K562 (cell line): Measurements from ENCODE around the gene PTPN9. TPM values are rescaled to one million over a fixed set of nuclear protein-coding genes. Genes with fewer than 3 reads are reported as not detected.

ENCODE experiments used
- ATAC-seq: fragments of 200-7000 bp; cut with Tn5 transposase; 3 replicates; pipeline ENCODE4 v1.9.1; 2020; ENCODE audit warnings: moderate library complexity
- BruUV-seq: library from RNA; stranded (reverse); fragments of 400-500 nt; replicated peaks from 2 replicates; lab custom pipeline; 2021; lab: Mats Ljungman, UMichigan
- CTCF ChIA-PET: fragments of 300-600 bp; formaldehyde crosslinking; extraction: SDS; loops from one replicate; lab custom pipeline; 2021; ENCODE audit warnings: low intra/inter-chr PET ratio; lab: Yijun Ruan, JAX
- POLR2A ChIA-PET: fragments of 300-600, 350-650 bp; sonication (Branson Sonifier 250); formaldehyde crosslinking; extraction: SDS; loops from one replicate; lab custom pipeline; 2021; ENCODE audit warnings: antibody characterized with exemption, inconsistent platforms; lab: Yijun Ruan, JAX
- DNase-seq, 4 experiments: peaks; one replicate each; pipeline versions ENCODE4 v3.0.0 to v3.0.0-alpha.2; 2011 to 2018; ENCODE audit warnings: low spot score in 3 of 4, mixed read lengths in 3 of 4; ENCODE audit errors: extremely low read depth in 1 of 4
- FAIRE-seq: peaks from 2 replicates; lab custom pipeline; 2011; peaks lifted over from hg19 to GRCh38; lab: Jason Lieb, UNC
- H2AFZ ChIP-seq: 2 replicates; pipeline ENCODE4 v1.6.0; 2011; ENCODE audit warnings: low read depth, low read length, control low read depth, inconsistent platforms
- H3K27ac ChIP-seq: fragments of 200-600 bp; 3 replicates; pipeline ENCODE4 v1.8.0; 2011; ENCODE audit warnings: low read depth, mild to moderate bottlenecking, control low read depth, inconsistent platforms, low read length, moderate library complexity, mixed read lengths; ENCODE audit errors: extremely low read depth
- H3K27me3 ChIP-seq, 2 experiments: fragments of 300-600 bp in 1 of 2; 2 replicates in 1 of 2; 3 replicates in 1 of 2; pipeline versions ENCODE4 v1.6.0 to v1.8.0; 2011; ENCODE audit warnings: inconsistent platforms in 2 of 2, low read length in 2 of 2, mild to moderate bottlenecking in 1 of 2, mixed read lengths in 1 of 2, moderate library complexity in 1 of 2; ENCODE audit not compliant: control insufficient read depth in 2 of 2, insufficient read depth in 2 of 2
- H3K36me3 ChIP-seq: fragments of 300-600 bp; 3 replicates; pipeline ENCODE4 v1.8.0; 2011; ENCODE audit warnings: mild to moderate bottlenecking, low read length, inconsistent platforms; ENCODE audit not compliant: control insufficient read depth, insufficient read depth
- H3K4me1 ChIP-seq, 2 experiments: fragments of 200-600 bp in 1 of 2; replicated peaks in 1 of 2; 2 replicates in 1 of 2; 3 replicates in 1 of 2; pipeline versions ENCODE4 v1.5.1 to v1.8.0; 2011; ENCODE audit warnings: inconsistent platforms in 2 of 2, low read length in 2 of 2, mild to moderate bottlenecking in 1 of 2, mixed read lengths in 1 of 2, moderate library complexity in 1 of 2; ENCODE audit not compliant: control insufficient read depth in 2 of 2, insufficient read depth in 2 of 2
- H3K4me2 ChIP-seq: 2 replicates; pipeline ENCODE4 v1.6.1; 2011; ENCODE audit warnings: low read length, control low read depth, inconsistent platforms, mixed read lengths; ENCODE audit not compliant: insufficient read depth
- H3K4me3 ChIP-seq: fragments of 200-600 bp; sonication (generic), shearing (Covaris generic); 2 replicates; pipeline ENCODE4 v1.5.1; 2016; ENCODE audit warnings: control low read depth, inconsistent platforms
- H3K79me2 ChIP-seq: fragments of 200-600 bp; 3 replicates; pipeline ENCODE4 v1.8.0; 2011; ENCODE audit warnings: low read length, inconsistent platforms; ENCODE audit not compliant: control insufficient read depth, insufficient read depth
- H3K9ac ChIP-seq, 2 experiments: 2 replicates each; pipeline versions ENCODE4 v1.6.0 to v1.6.1; 2011; ENCODE audit warnings: low read depth in 2 of 2, low read length in 2 of 2, control low read depth in 1 of 2, inconsistent platforms in 1 of 2, mild to moderate bottlenecking in 1 of 2, mixed read lengths in 1 of 2; ENCODE audit not compliant: insufficient read depth in 1 of 2
- H3K9me1 ChIP-seq: one replicate; pipeline ENCODE4 v1.6.0; 2011; ENCODE audit warnings: inconsistent platforms, mild to moderate bottlenecking, low read length, moderate library complexity; ENCODE audit not compliant: control insufficient read depth, insufficient read depth
- H3K9me3 ChIP-seq: replicated peaks from 2 replicates; pipeline ENCODE4 v1.5.1; 2011; ENCODE audit warnings: low read depth, low read length, inconsistent platforms; ENCODE audit not compliant: control insufficient read depth, insufficient read depth
- H4K20me1 ChIP-seq: replicated peaks from 2 replicates; pipeline ENCODE4 v1.6.1; 2011; ENCODE audit warnings: low read length, inconsistent platforms, mixed read lengths; ENCODE audit not compliant: control insufficient read depth, insufficient read depth
- CBX2 ChIP-seq: fragments of 200-600 bp; sonication (generic); IDR thresholded peaks from one replicate; pipeline ENCODE4 v1.6.1; 2012; ENCODE audit warnings: mild to moderate bottlenecking, low read length, inconsistent platforms; ENCODE audit not compliant: insufficient read depth, poor library complexity, severe bottlenecking
- CXXC5 ChIP-seq: fragments of 250-450 bp; sonication (Bioruptor Pico); IDR thresholded peaks from 2 replicates; pipeline ENCODE4 v1.8.0; 2022; ENCODE audit warnings: inconsistent platforms, mild to moderate bottlenecking, moderate library complexity
- ELF4 ChIP-seq: fragments of 450-650 bp; formaldehyde crosslinking; IDR thresholded peaks from 2 replicates; pipeline ENCODE4 v1.4.0; 2022; ENCODE audit warnings: missing genetic modification characterization
- FOXA1 ChIP-seq: fragments of 450-650 bp; IDR thresholded peaks from 2 replicates; pipeline ENCODE4 v1.6.1; 2016; ENCODE audit warnings: mild to moderate bottlenecking, borderline replicate concordance
- GABPA ChIP-seq: fragments of 200-800 bp; sonication (Bioruptor generic); conservative IDR thresholded peaks from 2 replicates; pipeline ENCODE4 v1.6.1; 2016; ENCODE audit warnings: low read depth, missing genetic modification characterization, missing compliant biosample characterization
- HDAC1 ChIP-seq, 2 experiments: fragments of 450-650 bp; IDR thresholded peaks; 2 replicates each; pipeline ENCODE4 v1.6.1; 2016 to 2017; ENCODE audit warnings: inconsistent platforms in 1 of 2, mild to moderate bottlenecking in 1 of 2, moderate library complexity in 1 of 2
- MECOM ChIP-seq: fragments of 250-450 bp; sonication (Bioruptor Pico); IDR thresholded peaks from 2 replicates; pipeline ENCODE4 v1.8.0; 2022; ENCODE audit warnings: inconsistent platforms
- NFIC ChIP-seq: fragments of 450-650 bp; IDR thresholded peaks from 2 replicates; pipeline ENCODE4 v1.6.1; 2017; ENCODE audit warnings: mild to moderate bottlenecking, inconsistent platforms
- NFRKB ChIP-seq: fragments of 450-650 bp; IDR thresholded peaks from 2 replicates; pipeline ENCODE4 v1.6.1; 2016; ENCODE audit warnings: low read depth
- NR2F6 ChIP-seq: fragments of 450-650 bp; formaldehyde crosslinking; IDR thresholded peaks from 2 replicates; pipeline ENCODE4 v1.4.0; 2020; ENCODE audit warnings: mild to moderate bottlenecking
- PTBP1 ChIP-seq: fragments of 200-400 bp; formaldehyde crosslinking; IDR thresholded peaks from 2 replicates; pipeline ENCODE4 v1.6.1; 2017; ENCODE audit warnings: low read depth, low read length
- RBBP5 ChIP-seq: fragments of 200-600 bp; sonication (generic); IDR thresholded peaks from 2 replicates; pipeline ENCODE4 v1.6.1; 2012; ENCODE audit warnings: borderline replicate concordance, mild to moderate bottlenecking, low read length, control low read depth, inconsistent platforms; ENCODE audit not compliant: insufficient read depth, poor library complexity, severe bottlenecking
- RBM15 ChIP-seq: fragments of 200-400 bp; formaldehyde crosslinking; IDR thresholded peaks from 2 replicates; pipeline ENCODE4 v1.6.1; 2018; ENCODE audit warnings: mild to moderate bottlenecking, low read length, moderate library complexity; ENCODE audit not compliant: insufficient read depth
- RBM25 ChIP-seq: fragments of 200-400 bp; formaldehyde crosslinking; IDR thresholded peaks from 2 replicates; pipeline ENCODE4 v1.6.1; 2018; ENCODE audit warnings: low read length, low read depth, moderate library complexity; ENCODE audit not compliant: severe bottlenecking
- RFX5 ChIP-seq: IDR thresholded peaks from 2 replicates; pipeline ENCODE4 v1.6.1; 2011; ENCODE audit warnings: low read depth, mild to moderate bottlenecking, improper control_type of control experiment, low read length
- SUPT5H ChIP-seq: fragments of 450-650 bp; IDR thresholded peaks from 2 replicates; pipeline ENCODE4 v1.6.1; 2016
- ZBTB34 ChIP-seq: fragments of 250-450 bp; sonication (Bioruptor Pico); IDR thresholded peaks from 2 replicates; pipeline ENCODE4 v1.8.0; 2021; ENCODE audit warnings: mild to moderate bottlenecking, moderate library complexity
- ZBTB8A ChIP-seq: fragments of 450-650 bp; IDR thresholded peaks from 2 replicates; pipeline ENCODE4 v1.6.1; 2018; ENCODE audit warnings: mild to moderate bottlenecking, moderate library complexity; ENCODE audit not compliant: partially characterized antibody
- ZNF347 ChIP-seq: fragments of 450-650 bp; formaldehyde crosslinking; IDR thresholded peaks from 2 replicates; pipeline ENCODE4 v1.4.0; 2020; ENCODE audit warnings: low read depth, mild to moderate bottlenecking, moderate library complexity
- ZNF561 ChIP-seq: fragments of 450-650 bp; formaldehyde crosslinking; conservative IDR thresholded peaks from 2 replicates; pipeline ENCODE4 v1.4.0; 2020; ENCODE audit warnings: mild to moderate bottlenecking, moderate library complexity
- ZNF785 ChIP-seq: fragments of 250-450 bp; sonication (Bioruptor Pico); IDR thresholded peaks from 2 replicates; pipeline ENCODE4 v1.4.0; 2020; ENCODE audit warnings: mild to moderate bottlenecking
- WGBS: fragments of 100-300 bp; shearing (Covaris generic); methylation state at CpG from one replicate; pipeline ENCODE4 v1.1.6; 2016; ENCODE audit warnings: low coverage, mixed read lengths; ENCODE audit not compliant: insufficient coverage; ENCODE audit errors: missing lambda C conversion rate; 5-methylcytosine and 5-hydroxymethylcytosine counted together
- in situ Hi-C: fragments of 300-500 bp; cut with MboI; formaldehyde crosslinking; loops from 4 replicates; pipeline ENCODE4 v1.15.0; 2018; ENCODE audit warnings: inconsistent platforms, mixed read lengths
- intact Hi-C: fragments of 100-400 bp; cut with micrococcal nuclease; formaldehyde crosslinking; loops from 2 replicates; pipeline ENCODE4 v1.14.2; 2022
- polyA plus RNA-seq, 8 experiments: library from polyadenylated mRNA; depleted of rRNA in 4 of 8; stranded (reverse) in 5 of 8; unstranded in 3 of 8; fragments of >200 nt; fragmentation: Nextera tagmentation in 2 of 8; fragmentation: Illumina TruSeq in 1 of 8; extraction: Ambion mirVana in 2 of 8; extraction: Trizol in 1 of 8; gene quantifications; 2 replicates each; pipeline versions ENCODE4 v1.2.1 to v1.2.3, GENCODE V29; 2011 to 2014; ENCODE audit warnings: inconsistent platforms in 1 of 8, missing spikeins in 1 of 8
- total RNA-seq, 7 experiments: library from RNA; depleted of rRNA in 6 of 7; stranded (reverse); fragments of >200 nt in 6 of 7; fragmentation: Illumina TruSeq in 2 of 7; extraction: Trizol in 2 of 7; gene quantifications; 2 replicates each; pipeline versions ENCODE4 v1.2.1 to v1.2.3, GENCODE V29; 2011 to 2021; ENCODE audit warnings: low replicate concordance in 1 of 7
- TF ChIP-seq, protein P1 (sequence below): fragments of 250-450 bp; sonication (Bioruptor Pico); IDR thresholded peaks from 2 replicates; pipeline ENCODE4 v1.5.0; 2021

Gene PTPN9
- total and polyA plus RNA-seq, 9 of the 15 experiments (the other 6 are each of a cell fraction or from before 2014, with no cell fraction given) = 5.0 to 24.0 (median 14.2) TPM

DNA sequence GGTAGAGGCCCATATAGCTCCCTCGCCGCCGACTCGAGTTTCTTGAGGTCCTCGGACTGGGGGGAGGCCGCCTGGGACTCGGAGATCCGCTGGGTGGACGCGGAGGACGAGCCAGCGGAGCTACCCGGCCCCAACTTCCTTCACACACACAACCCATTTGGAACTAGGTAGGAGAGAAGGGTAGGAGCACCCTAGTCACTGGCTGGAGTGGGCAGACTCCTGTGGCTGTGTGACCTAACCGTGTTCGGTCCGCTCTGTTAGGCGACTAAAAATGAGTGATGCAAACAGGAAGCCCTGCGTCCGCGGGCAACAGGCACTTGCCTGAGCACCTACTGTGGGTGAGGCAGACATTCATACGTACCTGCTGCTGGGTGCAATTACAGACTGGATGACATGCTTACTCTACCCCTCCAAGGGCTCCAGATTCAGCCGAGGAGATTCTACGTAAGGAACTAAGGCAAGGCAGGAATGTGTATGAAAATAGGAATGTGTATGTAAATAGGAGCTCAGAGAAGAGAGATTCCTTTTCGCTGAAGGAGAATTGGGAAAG is 123.1 kb downstream of the PTPN9 start:
- DNase-seq = peak in 2 of 4 experiments; percentile 46 to 62
- BruUV-seq = no TSS peak
- Histone ChIP-seq H3K9me1 (no peaks in the 10 kb centered on the region), H3K9ac (peak overlapping the region; percentile 83 to 98), H3K27ac (peak overlapping the region; percentile 85), H3K4me2 (peak overlapping the region; percentile 99), H3K27me3 (no peaks in the 10 kb centered on the region), H4K20me1 (no peaks in the 10 kb centered on the region; the same call in 1 of the 2 replicates), H2AFZ (peak overlapping the region; percentile 97), H3K36me3 (no peaks in the 10 kb centered on the region), H3K4me1 (peaks cover 13 to 23% of the 10 kb centered on the region in 2 experiments; a peak in 3 of 5 replicates), H3K4me3 (peak overlapping the region; percentile 75), H3K9me3 (no peaks in the 10 kb centered on the region), H3K79me2 (peaks cover 23% of the 10 kb centered on the region)
- in situ Hi-C loops = no loop called here
- 2% methylated on average over 24 of the region's 24 CpGs for WGBS
- no peak for ATAC-seq
- ChIA-PET CTCF (no interaction called here), POLR2A (interaction anchor here (0.6 to 1.8 kb wide), 15 partner anchors 9 to 1908 kb away, joined by 3 to 9 read pairs (median 3); partner anchors contain the start of genes MAN2C1, PTPN9 and SNX33)
- FAIRE-seq = peak; percentile 70
- intact Hi-C loops = no loop called here
- TF ChIP-seq ZNF561 = no peak
- TF ChIP-seq HDAC1 (IDR thresholded peaks at IDR 0.05) = peak in 1 of 2 experiments; percentile 71; a peak in 1 of 4 replicates
- 0 out of 2 replicates have a peak, but pooled peaks have one; percentile 24 for TF ChIP-seq NFRKB
- no peak for TF ChIP-seq ZNF785 (CRISPR knock-in tag)
- no peak for TF ChIP-seq ELF4 (CRISPR knock-in tag)
- TF ChIP-seq NFIC = 0 out of 2 replicates have a peak, but pooled peaks have one; percentile 15
- TF ChIP-seq ZBTB34 = no peak
- no peak for TF ChIP-seq NR2F6
- no peak for TF ChIP-seq RBM15
- no peak for TF ChIP-seq PTBP1
- peak; percentile 67 for TF ChIP-seq GABPA (tag)
- TF ChIP-seq SUPT5H = peak; percentile 61; the same call in 1 of the 2 replicates
- no peak for TF ChIP-seq FOXA1
- TF ChIP-seq, protein P1, sequence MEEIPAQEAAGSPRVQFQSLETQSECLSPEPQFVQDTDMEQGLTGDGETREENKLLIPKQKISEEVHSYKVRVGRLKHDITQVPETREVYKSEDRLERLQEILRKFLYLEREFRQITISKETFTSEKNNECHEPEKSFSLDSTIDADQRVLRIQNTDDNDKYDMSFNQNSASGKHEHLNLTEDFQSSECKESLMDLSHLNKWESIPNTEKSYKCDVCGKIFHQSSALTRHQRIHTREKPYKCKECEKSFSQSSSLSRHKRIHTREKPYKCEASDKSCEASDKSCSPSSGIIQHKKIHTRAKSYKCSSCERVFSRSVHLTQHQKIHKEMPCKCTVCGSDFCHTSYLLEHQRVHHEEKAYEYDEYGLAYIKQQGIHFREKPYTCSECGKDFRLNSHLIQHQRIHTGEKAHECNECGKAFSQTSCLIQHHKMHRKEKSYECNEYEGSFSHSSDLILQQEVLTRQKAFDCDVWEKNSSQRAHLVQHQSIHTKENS (CRISPR knock-in tag) = no peak
- no peak for TF ChIP-seq RBM25
- TF ChIP-seq ZBTB8A = no peak
- peak; percentile 46 for TF ChIP-seq RBBP5
- TF ChIP-seq MECOM (CRISPR knock-in tag) = no peak; the same call in 1 of the 2 replicates
- no peak for TF ChIP-seq RFX5
- TF ChIP-seq CBX2 = no peak
- TF ChIP-seq CXXC5 (CRISPR knock-in tag) = peak; percentile 50; the same call in 1 of the 2 replicates
- TF ChIP-seq ZNF347 = no peak
